ENCODE data around the gene KANSL1.
"Not testable (repeated sequence)": the region's sequence is repeated elsewhere in the genome, so short reads cannot be mapped to it uniquely, and the experiment has no call there.

Gene KANSL1

DNA sequence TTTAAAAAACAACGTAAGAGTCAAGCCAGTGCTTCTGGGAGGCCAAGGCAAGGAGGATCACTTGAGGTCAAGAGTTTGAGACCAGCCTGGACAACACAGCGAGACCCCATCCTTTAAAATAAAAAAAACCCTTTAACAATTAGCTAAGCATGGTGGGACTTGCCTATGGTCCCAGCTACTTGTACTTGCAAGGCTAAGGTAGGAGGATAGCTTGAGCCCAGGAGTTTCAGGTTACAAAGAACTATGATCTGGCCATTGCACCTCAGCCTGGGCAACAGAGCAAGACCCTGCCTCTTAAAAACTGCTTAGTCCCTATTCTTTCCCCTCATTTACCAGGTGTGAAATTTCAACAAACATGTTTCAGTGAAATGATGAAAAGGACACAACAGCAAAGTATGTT, 104.6 kb downstream of the KANSL1 start:
- no peak overlapping the region for H3K4me3 ChIP-seq (ENCODE audit: low read length)
- no peak overlapping the region for H3K27ac ChIP-seq (ENCODE audit: low read length)
- H3K9me3 ChIP-seq (replicated peaks; ENCODE audit: insufficient read depth, low read length) = no peaks in the 10 kb centered on the region
- no peak for DNase-seq
- no peak overlapping the region for H3K9ac ChIP-seq (ENCODE audit: low read length)
- peaks cover 6% of the 10 kb centered on the region; the same call in 1 of the 2 replicates for H4K20me1 ChIP-seq (ENCODE audit: insufficient read depth, low read length)
- no peak overlapping the region for H2AFZ ChIP-seq (ENCODE audit: low read length)
- peaks cover 74% of the 10 kb centered on the region for H3K79me2 ChIP-seq (ENCODE audit: low read length)
- no peaks in the 10 kb centered on the region for H3K27me3 ChIP-seq (replicated peaks; ENCODE audit: insufficient read depth, low read length)
- H3K36me3 ChIP-seq (replicated peaks; ENCODE audit: insufficient read depth, low read length) = no peaks in the 10 kb centered on the region
- no peak overlapping the region for H3K4me2 ChIP-seq (ENCODE audit: low read depth, low read length)
- no peaks in the 10 kb centered on the region for H3K9me2 ChIP-seq (replicated peaks; ENCODE audit: insufficient read depth, low read length)
- TF ChIP-seq CTCF (IDR thresholded peaks at IDR 0.05; ENCODE audit: low read length) (no peak), EZH2phosphoT487 (IDR thresholded peaks at IDR 0.05; ENCODE audit: low read length) (no peak), EZH2 (optimal IDR thresholded peaks at IDR 0.05; ENCODE audit: low read depth, low read length) (no peak)
- H3K4me1 ChIP-seq (ENCODE audit: low read length) = no peaks in the 10 kb centered on the region
- no peaks in the 10 kb centered on the region for H3F3A ChIP-seq (ENCODE audit: insufficient read depth, low read length)

DNA sequence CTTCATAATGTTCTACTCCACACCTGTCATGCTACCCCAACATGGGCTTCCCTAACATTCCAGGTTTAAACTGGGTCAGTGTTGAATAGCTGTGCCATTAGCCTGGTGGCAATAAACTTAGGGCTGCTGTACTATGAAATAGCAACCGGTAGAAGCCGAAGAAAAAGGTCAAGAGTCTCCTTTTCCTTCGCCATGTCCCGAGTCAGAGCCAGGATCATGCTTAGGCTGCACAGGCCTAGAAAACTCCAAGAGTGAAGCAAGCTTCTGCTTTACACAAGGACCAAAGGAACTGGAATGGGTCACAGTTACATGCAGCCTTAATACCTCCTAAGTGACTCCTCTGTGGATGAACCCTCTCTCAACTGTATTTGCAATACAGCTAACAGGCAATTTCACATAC, 105.4 kb downstream of the KANSL1 start:
- not testable (repeated sequence) for H3K4me3 ChIP-seq (ENCODE audit: low read length); H3K9ac ChIP-seq (ENCODE audit: low read length); H3K27me3 ChIP-seq (replicated peaks; ENCODE audit: insufficient read depth, low read length); H3K36me3 ChIP-seq (replicated peaks; ENCODE audit: insufficient read depth, low read length); H2AFZ ChIP-seq (ENCODE audit: low read length); H3K27ac ChIP-seq (ENCODE audit: low read length); H4K20me1 ChIP-seq (ENCODE audit: insufficient read depth, low read length); H3K4me2 ChIP-seq (ENCODE audit: low read depth, low read length); H3K9me2 ChIP-seq (replicated peaks; ENCODE audit: insufficient read depth, low read length); H3K4me1 ChIP-seq (ENCODE audit: low read length); DNase-seq; H3K9me3 ChIP-seq (replicated peaks; ENCODE audit: insufficient read depth, low read length); H3F3A ChIP-seq (ENCODE audit: insufficient read depth, low read length)
- peaks cover 80% of the 10 kb centered on the region for H3K79me2 ChIP-seq (ENCODE audit: low read length)

GRCh38 chr17:46086821-46087220, 106.4 kb downstream of the KANSL1 start:
- Histone ChIP-seq H3F3A (ENCODE audit: insufficient read depth, low read length) (no peaks in the 10 kb centered on the region), H3K4me3 (ENCODE audit: low read length) (no peak overlapping the region), H2AFZ (ENCODE audit: low read length) (no peak overlapping the region), H4K20me1 (ENCODE audit: insufficient read depth, low read length) (peaks cover 6% of the 10 kb centered on the region; the same call in 1 of the 2 replicates), H3K4me1 (ENCODE audit: low read length) (no peaks in the 10 kb centered on the region), H3K79me2 (ENCODE audit: low read length) (peaks cover 78% of the 10 kb centered on the region), H3K9me3 (replicated peaks; ENCODE audit: insufficient read depth, low read length) (no peaks in the 10 kb centered on the region), H3K4me2 (ENCODE audit: low read depth, low read length) (no peak overlapping the region), H3K9me2 (replicated peaks; ENCODE audit: insufficient read depth, low read length) (no peaks in the 10 kb centered on the region), H3K27me3 (replicated peaks; ENCODE audit: insufficient read depth, low read length) (no peaks in the 10 kb centered on the region), H3K27ac (ENCODE audit: low read length) (no peak overlapping the region), H3K9ac (ENCODE audit: low read length) (no peak overlapping the region), H3K36me3 (replicated peaks; ENCODE audit: insufficient read depth, low read length) (no peaks in the 10 kb centered on the region)
- no peak for DNase-seq
- TF ChIP-seq CTCF (IDR thresholded peaks at IDR 0.05; ENCODE audit: low read length) = no peak
- TF ChIP-seq EZH2 (optimal IDR thresholded peaks at IDR 0.05; ENCODE audit: low read depth, low read length) = no peak
- no peak for TF ChIP-seq EZH2phosphoT487 (IDR thresholded peaks at IDR 0.05; ENCODE audit: low read length)

- H3K4me3 ChIP-seq (ENCODE audit: low read length) = no peak overlapping the region
- no peaks in the 10 kb centered on the region for H3F3A ChIP-seq (ENCODE audit: insufficient read depth, low read length)
- no peak overlapping the region for H3K27ac ChIP-seq (ENCODE audit: low read length)
- H3K79me2 ChIP-seq (ENCODE audit: low read length) = peaks cover 82% of the 10 kb centered on the region
- no peak for TF ChIP-seq EZH2phosphoT487 (IDR thresholded peaks at IDR 0.05; ENCODE audit: low read length)
- no peaks in the 10 kb centered on the region for H3K9me2 ChIP-seq (replicated peaks; ENCODE audit: insufficient read depth, low read length)
- H3K9ac ChIP-seq (ENCODE audit: low read length) = no peak overlapping the region
- no peaks in the 10 kb centered on the region for H3K9me3 ChIP-seq (replicated peaks; ENCODE audit: insufficient read depth, low read length)
- H3K4me2 ChIP-seq (ENCODE audit: low read depth, low read length) = no peak overlapping the region
- no peaks in the 10 kb centered on the region; the same call in 1 of the 2 replicates for H3K36me3 ChIP-seq (replicated peaks; ENCODE audit: insufficient read depth, low read length)
- H2AFZ ChIP-seq (ENCODE audit: low read length) = no peak overlapping the region
- no peak for DNase-seq
- H3K27me3 ChIP-seq (replicated peaks; ENCODE audit: insufficient read depth, low read length) = no peaks in the 10 kb centered on the region
- H3K4me1 ChIP-seq (ENCODE audit: low read length) = no peaks in the 10 kb centered on the region
- H4K20me1 ChIP-seq (ENCODE audit: insufficient read depth, low read length) = peaks cover 6% of the 10 kb centered on the region; the same call in 1 of the 2 replicates
Measured at GRCh38 chr17:46085522-46085921, 107.7 kb downstream of the KANSL1 start.
